AG04449 (cell line): Measurements from ENCODE around the gene PLCB1.

Experiments
- CTCF ChIA-PET: fragments of 350-600 bp; formaldehyde crosslinking; extraction: SDS; loops from one replicate; lab custom pipeline; 2021; ENCODE audit warnings: antibody characterized with exemption; lab: Yijun Ruan, JAX
- POLR2A ChIA-PET: fragments of 400-600, 350-600 bp; formaldehyde crosslinking; extraction: SDS; loops from one replicate; lab custom pipeline; 2020; ENCODE audit warnings: antibody characterized with exemption, inconsistent platforms; lab: Yijun Ruan, JAX
- DNase-seq: peaks from one replicate; pipeline ENCODE4 v3.0.0-alpha.2; 2010; ENCODE audit warnings: low read depth, low spot score
- H3K4me3 ChIP-seq: 2 replicates; pipeline ENCODE4 v1.5.1; 2011; ENCODE audit warnings: low read depth, mild to moderate bottlenecking, control low read depth, low read length
- CTCF ChIP-seq: IDR thresholded peaks from one replicate; pipeline ENCODE4 v1.5.1; 2011; ENCODE audit warnings: mild to moderate bottlenecking, moderate library complexity, low read length, control low read depth, inconsistent platforms; ENCODE audit not compliant: insufficient read depth; ENCODE audit errors: missing control alignments

PLCB1 gene

GRCh38 chr20:8367689-8368088, 235.6 kb downstream of the PLCB1 start:
- TF ChIP-seq CTCF = no peak
- no peak for DNase-seq

GRCh38 chr20:8368670-8369069, 236.6 kb downstream of the PLCB1 start:
- TF ChIP-seq CTCF = no peak
- no peak for DNase-seq
- no peak overlapping the region for H3K4me3 ChIP-seq
- POLR2A ChIA-PET = no interaction called here
- CTCF ChIA-PET = no interaction called here

More at GRCh38 chr20:8367689-8368088, 235.6 kb downstream of the PLCB1 start:
- ChIA-PET CTCF (no interaction called here), POLR2A (no interaction called here)
- no peak overlapping the region for H3K4me3 ChIP-seq

GRCh38 chr20:8369311-8369710, 237.2 kb downstream of the PLCB1 start:
- ChIA-PET CTCF (no interaction called here), POLR2A (no interaction called here)
- no peak overlapping the region for H3K4me3 ChIP-seq
- TF ChIP-seq CTCF = no peak
- DNase-seq = no peak

- POLR2A ChIA-PET = no interaction called here
- no peak for TF ChIP-seq CTCF
- CTCF ChIA-PET = interaction anchor here (1.0 kb wide), 1 partner anchor 388 kb away, joined by 3 read pairs; no protein-coding TSS in a partner anchor
Observed at GRCh38 chr20:8370774-8371173, 238.7 kb downstream of the PLCB1 start.

GRCh38 chr20:8372824-8373380, 240.8 kb downstream of the PLCB1 start:
- H3K4me3 ChIP-seq = no peak overlapping the region
- ChIA-PET CTCF (interaction anchor here (1.2 to 5.8 kb wide), 2 partner anchors 12 to 17 kb away, joined by 3 to 24 read pairs; no protein-coding TSS in a partner anchor), POLR2A (no interaction called here)
- no peak for TF ChIP-seq CTCF
- no peak for DNase-seq

More at GRCh38 chr20:8370774-8371173, 238.7 kb downstream of the PLCB1 start:
- no peak for DNase-seq
- H3K4me3 ChIP-seq = no peak overlapping the region

- H3K4me3 ChIP-seq = no peak overlapping the region
- ChIA-PET CTCF (interaction anchor here (5.8 kb wide), 1 partner anchor 16 kb away, joined by 24 read pairs; no protein-coding TSS in a partner anchor), POLR2A (no interaction called here)
- DNase-seq = no peak
- TF ChIP-seq CTCF = no peak
Observed at GRCh38 chr20:8373579-8373978, 241.5 kb downstream of the PLCB1 start.
